IMR-90 (cell line): ENCODE measurements around the gene SERPINA5.

Experiments
- BHLHE40 ChIP-seq: fragments of 150-350 bp; IDR thresholded peaks from 2 replicates; pipeline ENCODE4 v1.6.1; 2016; ENCODE audit warnings: mild to moderate bottlenecking, low read depth, low read length
- CEBPB ChIP-seq: IDR thresholded peaks from 2 replicates; pipeline ENCODE4 v1.6.1; 2012; ENCODE audit warnings: low read depth, low read length, improper control_type of control experiment
- MAFK ChIP-seq: IDR thresholded peaks from 2 replicates; pipeline ENCODE4 v1.6.1; 2012; ENCODE audit warnings: low read depth, low read length, improper control_type of control experiment
- MAZ ChIP-seq: IDR thresholded peaks from 2 replicates; pipeline ENCODE4 v1.6.1; 2012; ENCODE audit warnings: low read depth, mild to moderate bottlenecking, low read length, improper control_type of control experiment, moderate library complexity, borderline replicate concordance
- MXI1 ChIP-seq: IDR thresholded peaks from 2 replicates; pipeline ENCODE4 v1.6.1; 2012; ENCODE audit warnings: low read depth, mild to moderate bottlenecking, low read length, moderate library complexity, borderline replicate concordance
- POLR2A ChIP-seq: IDR thresholded peaks from 2 replicates; pipeline ENCODE4 v1.6.1; 2012; ENCODE audit warnings: mild to moderate bottlenecking, low read depth, low read length
- RAD21 ChIP-seq: IDR thresholded peaks from 2 replicates; pipeline ENCODE4 v1.6.1; 2012; ENCODE audit warnings: low read length, improper control_type of control experiment
- RCOR1 ChIP-seq: IDR thresholded peaks from 2 replicates; pipeline ENCODE4 v1.6.1; 2012; ENCODE audit warnings: mild to moderate bottlenecking, low read length, improper control_type of control experiment; ENCODE audit not compliant: insufficient replicate concordance
- SMC3 ChIP-seq: fragments of 150-350 bp; IDR thresholded peaks from 2 replicates; pipeline ENCODE4 v1.6.1; 2016; ENCODE audit warnings: low read depth, mild to moderate bottlenecking, antibody characterized with exemption, low read length, moderate library complexity
- TF ChIP-seq, protein P1 (sequence below): conservative IDR thresholded peaks from 2 replicates; pipeline ENCODE4 v1.5.1; 2012; ENCODE audit warnings: mild to moderate bottlenecking, low read depth, low read length, improper control_type of control experiment
- TF ChIP-seq, protein P2 (sequence below): fragments of 150-350 bp; IDR thresholded peaks from 2 replicates; pipeline ENCODE4 v1.6.1; 2016; ENCODE audit warnings: low read depth, mild to moderate bottlenecking, low read length, moderate library complexity, borderline replicate concordance

DNA sequence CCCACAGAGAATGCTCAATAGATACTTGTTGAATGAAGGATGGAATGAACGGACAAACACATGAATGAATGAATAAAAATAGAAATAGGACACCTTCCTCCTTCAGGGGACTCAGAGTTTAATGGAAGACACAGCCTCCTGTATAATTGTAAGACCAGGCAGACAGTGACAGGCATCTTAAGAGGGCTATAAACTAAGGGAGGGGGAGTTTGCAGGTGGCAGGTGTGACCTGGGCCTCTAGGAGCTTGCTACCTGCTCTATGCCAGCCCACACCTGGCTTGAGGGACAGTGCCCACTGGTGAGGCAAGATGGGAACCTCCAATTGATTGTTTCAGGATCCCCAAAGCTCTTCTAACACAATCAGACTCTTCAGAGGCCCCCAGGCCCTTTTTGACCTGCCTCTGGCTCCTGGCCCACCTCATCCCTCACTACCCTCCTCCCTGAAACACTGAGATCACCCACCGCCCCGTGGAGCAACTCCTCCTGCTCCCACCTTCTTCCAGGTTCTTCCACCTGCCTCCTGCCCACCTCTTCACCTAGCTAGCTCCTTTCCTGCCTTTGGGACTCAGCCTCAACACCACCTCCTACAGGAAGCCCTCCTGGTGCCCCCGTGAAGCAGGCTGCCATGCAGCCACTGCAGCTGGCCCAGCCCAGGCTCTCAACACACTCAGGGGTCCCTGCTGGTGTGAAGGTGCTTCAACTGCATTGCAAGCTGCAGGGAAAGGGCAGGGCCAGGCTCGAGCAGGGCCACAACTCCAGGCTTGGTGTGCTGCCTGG is 40.3 kb downstream of the SERPINA5 start:
- TF ChIP-seq RAD21 (no peak), POLR2A (no peak), RCOR1 (no peak), MXI1 (no peak), MAZ (no peak), MAFK (no peak), SMC3 (no peak), CEBPB (no peak), BHLHE40 (no peak)
- TF ChIP-seq, protein P1, sequence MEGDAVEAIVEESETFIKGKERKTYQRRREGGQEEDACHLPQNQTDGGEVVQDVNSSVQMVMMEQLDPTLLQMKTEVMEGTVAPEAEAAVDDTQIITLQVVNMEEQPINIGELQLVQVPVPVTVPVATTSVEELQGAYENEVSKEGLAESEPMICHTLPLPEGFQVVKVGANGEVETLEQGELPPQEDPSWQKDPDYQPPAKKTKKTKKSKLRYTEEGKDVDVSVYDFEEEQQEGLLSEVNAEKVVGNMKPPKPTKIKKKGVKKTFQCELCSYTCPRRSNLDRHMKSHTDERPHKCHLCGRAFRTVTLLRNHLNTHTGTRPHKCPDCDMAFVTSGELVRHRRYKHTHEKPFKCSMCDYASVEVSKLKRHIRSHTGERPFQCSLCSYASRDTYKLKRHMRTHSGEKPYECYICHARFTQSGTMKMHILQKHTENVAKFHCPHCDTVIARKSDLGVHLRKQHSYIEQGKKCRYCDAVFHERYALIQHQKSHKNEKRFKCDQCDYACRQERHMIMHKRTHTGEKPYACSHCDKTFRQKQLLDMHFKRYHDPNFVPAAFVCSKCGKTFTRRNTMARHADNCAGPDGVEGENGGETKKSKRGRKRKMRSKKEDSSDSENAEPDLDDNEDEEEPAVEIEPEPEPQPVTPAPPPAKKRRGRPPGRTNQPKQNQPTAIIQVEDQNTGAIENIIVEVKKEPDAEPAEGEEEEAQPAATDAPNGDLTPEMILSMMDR, result no peak
- TF ChIP-seq, protein P2, sequence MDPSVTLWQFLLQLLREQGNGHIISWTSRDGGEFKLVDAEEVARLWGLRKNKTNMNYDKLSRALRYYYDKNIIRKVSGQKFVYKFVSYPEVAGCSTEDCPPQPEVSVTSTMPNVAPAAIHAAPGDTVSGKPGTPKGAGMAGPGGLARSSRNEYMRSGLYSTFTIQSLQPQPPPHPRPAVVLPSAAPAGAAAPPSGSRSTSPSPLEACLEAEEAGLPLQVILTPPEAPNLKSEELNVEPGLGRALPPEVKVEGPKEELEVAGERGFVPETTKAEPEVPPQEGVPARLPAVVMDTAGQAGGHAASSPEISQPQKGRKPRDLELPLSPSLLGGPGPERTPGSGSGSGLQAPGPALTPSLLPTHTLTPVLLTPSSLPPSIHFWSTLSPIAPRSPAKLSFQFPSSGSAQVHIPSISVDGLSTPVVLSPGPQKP, result no peak
